GM18517 (cell line): ENCODE data around the gene GNRH2.
"Not testable (repeated sequence)": the region's sequence is repeated elsewhere in the genome, so short reads cannot be mapped to it uniquely, and the experiment has no call there.

Experiments
- ATAC-seq: cut with Tn5 transposase; IDR thresholded peaks from one replicate; pipeline ENCODE4 v1.9.1; 2021; ENCODE audit warnings: mild to moderate bottlenecking, moderate library complexity; ENCODE audit not compliant: unreplicated experiment

Gene GNRH2

GRCh38 chr20:3072530-3073250, 29.3 kb downstream of the GNRH2 start:
- ATAC-seq, result no peak

- ATAC-seq, result not testable (repeated sequence)
Measured at GRCh38 chr20:3073251-3073643, 29.8 kb downstream of the GNRH2 start.

- no peak for ATAC-seq
Measured at GRCh38 chr20:3074812-3075211, 31.4 kb downstream of the GNRH2 start.

GRCh38 chr20:3075315-3075714, 31.9 kb downstream of the GNRH2 start:
- ATAC-seq, result not testable (repeated sequence)

GRCh38 chr20:3077618-3078134, 34.3 kb downstream of the GNRH2 start:
- no peak for ATAC-seq

- no peak for ATAC-seq
Measured at GRCh38 chr20:3080939-3081388, 37.5 kb downstream of the GNRH2 start.

GRCh38 chr20:3081641-3082040, 38.2 kb downstream of the GNRH2 start:
- no peak for ATAC-seq

GRCh38 chr20:3082306-3082951, 39.0 kb downstream of the GNRH2 start:
- no peak for ATAC-seq

GRCh38 chr20:3082955-3083952, 39.8 kb downstream of the GNRH2 start:
- no peak for ATAC-seq

- no peak for ATAC-seq
Measured at GRCh38 chr20:3084283-3084985, 41.0 kb downstream of the GNRH2 start, which contains the start of gene AVP. AVP (minus strand) TSS chr20:3084724; CDS start chr20:3084674, 50 bp downstream.

- no peak for ATAC-seq
Measured at GRCh38 chr20:3084986-3085360, 41.6 kb downstream of the GNRH2 start.

GRCh38 chr20:3085571-3086072, 42.2 kb downstream of the GNRH2 start:
- no peak for ATAC-seq

- no peak for ATAC-seq
Measured at GRCh38 chr20:3088031-3088430, 44.6 kb downstream of the GNRH2 start.

GRCh38 chr20:3090565-3090964, 47.1 kb downstream of the GNRH2 start:
- no peak for ATAC-seq

- no peak for ATAC-seq
Measured at GRCh38 chr20:3092611-3093379, 49.4 kb downstream of the GNRH2 start.

- no peak for ATAC-seq
Measured at GRCh38 chr20:3093861-3094361, 50.5 kb downstream of the GNRH2 start.

GRCh38 chr20:3094848-3095629, 51.6 kb downstream of the GNRH2 start:
- no peak for ATAC-seq
